GM19099 (cell line): ENCODE data around the gene PRG2.

Experiments used
- POLR2A ChIP-seq: IDR thresholded peaks from 3 replicates; pipeline ENCODE4 v1.6.1; 2011; ENCODE audit warnings: low read depth; ENCODE audit not compliant: insufficient read length; ENCODE audit errors: extremely low read depth

Gene PRG2

GRCh38 chr11:57338142-57338541 is 52.3 kb downstream of the PRG2 start, which contains the start of gene P2RX3:
Gene P2RX3 (plus strand): TSS chr11:57338352. CDS start chr11:57338551, 199 bp downstream.
- TF ChIP-seq POLR2A, result no peak
